ENCODE results near the gene PCDHA1. TPM values are rescaled to one million over a fixed set of nuclear protein-coding genes. Genes with fewer than 3 reads are reported as not detected.
"Not testable (repeated sequence)": the region's sequence is repeated elsewhere in the genome, so short reads cannot be mapped to it uniquely, and the experiment has no call there.

Gene PCDHA1
- not detected for total RNA-seq

- DNase-seq, result no peak
Observed at GRCh38 chr5:140785905-140786686, at the start of gene PCDHA1. Gene PCDHA1 (plus strand): TSS chr5:140786140.

DNA sequence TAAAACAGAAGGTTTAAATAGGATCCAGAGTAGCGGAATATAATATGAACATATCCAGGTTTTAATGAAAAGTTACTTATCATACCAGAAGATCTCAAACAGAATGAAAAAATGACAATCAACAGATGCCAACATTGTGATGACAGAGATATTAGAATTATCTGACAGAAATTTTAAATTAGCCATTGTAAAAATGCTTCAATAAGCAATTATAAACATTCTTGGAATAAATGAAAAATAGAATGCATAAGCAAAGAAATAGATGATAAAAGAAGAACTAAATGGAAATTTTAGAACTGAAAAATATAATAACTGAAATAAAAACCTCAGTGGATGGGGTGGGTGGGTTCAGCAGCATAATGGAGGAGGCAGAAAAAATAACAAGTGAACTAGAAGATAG lies 48.5 kb upstream of the PCDHA1 start:
- DNase-seq, result no peak

DNA sequence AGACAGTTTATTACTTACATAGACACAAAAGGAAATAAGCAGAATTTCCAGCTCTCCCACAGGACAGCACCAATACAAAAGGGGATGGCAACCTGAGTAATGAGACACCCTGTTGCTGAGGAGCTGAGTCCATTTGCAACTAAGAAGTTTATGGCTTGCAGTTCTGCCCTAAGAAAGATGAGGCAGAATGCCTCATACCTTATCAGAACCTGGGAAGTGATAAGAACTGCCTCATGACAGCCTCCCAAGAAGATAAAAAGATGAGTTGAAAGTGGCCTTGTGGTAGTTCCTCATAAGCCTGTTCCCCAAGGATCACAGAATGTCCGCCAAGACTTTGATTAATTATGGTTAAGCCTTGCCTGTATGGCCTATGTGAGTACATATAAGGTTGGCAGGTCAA lies 44.0 kb upstream of the PCDHA1 start:
- no peak for DNase-seq

DNA sequence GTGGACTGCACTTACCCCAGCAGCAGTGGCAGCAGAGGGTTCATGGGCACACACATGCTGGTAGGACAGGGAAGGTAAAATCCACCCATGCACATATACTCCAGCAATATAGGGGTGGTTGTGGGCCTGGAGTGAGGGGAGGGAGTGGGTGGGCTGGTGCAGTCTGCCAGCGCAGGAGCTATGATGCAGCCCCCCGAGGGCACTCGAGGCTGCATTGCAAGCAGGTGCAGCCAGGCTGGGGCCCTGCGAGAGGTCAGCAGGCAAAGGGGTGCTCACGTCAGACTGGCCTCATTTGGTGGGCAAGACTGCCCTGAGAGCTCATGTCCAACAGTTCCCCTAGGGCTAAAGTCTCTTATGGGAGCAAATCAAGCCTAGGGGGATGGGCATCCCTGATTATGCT lies 32.4 kb upstream of the PCDHA1 start:
- no peak for DNase-seq

GRCh38 chr5:140764177-140764973 lies 21.6 kb upstream of the PCDHA1 start:
- no peak for DNase-seq

DNA sequence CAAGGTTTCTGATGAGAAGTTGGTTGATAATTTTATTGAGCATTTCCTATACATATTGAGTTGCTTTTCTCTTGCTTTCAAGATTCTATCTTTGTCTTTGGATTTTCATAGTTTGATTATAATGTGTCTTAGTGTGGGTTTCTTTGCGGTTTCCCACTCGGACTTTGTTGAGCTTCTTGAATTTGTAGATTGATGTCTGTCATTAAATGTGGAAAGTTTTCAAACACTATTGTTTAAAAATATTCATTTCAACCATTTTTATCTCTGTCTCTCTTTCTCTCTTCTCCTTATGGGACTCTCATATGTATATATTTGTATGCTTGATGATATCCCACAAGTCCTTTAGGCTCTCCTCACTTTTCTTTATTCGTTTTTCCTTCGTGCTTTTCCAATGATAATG lies 18.5 kb upstream of the PCDHA1 start:
- DNase-seq, result no peak

DNA sequence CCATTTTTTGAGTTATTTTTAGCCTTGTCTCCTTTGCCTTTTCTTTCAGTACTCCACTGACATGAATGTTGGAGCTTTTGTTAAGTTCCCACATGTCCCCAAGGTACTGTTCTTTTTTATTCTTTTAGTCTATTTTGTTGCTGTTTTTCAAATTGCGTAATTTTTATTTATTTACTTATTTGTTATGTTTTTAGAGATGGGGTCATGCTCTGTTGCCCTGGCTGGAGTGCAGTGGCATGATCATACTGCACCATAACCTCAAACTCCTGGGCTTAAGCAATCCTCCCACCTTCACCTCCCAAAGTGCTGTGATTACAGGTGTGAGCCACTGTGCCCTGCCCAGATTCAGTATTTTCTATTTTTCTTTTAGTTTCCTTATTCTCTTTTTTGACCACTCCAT lies 5.4 kb upstream of the PCDHA1 start:
- DNase-seq, result no peak

- not testable (repeated sequence) for DNase-seq
Observed at GRCh38 chr5:140787422-140787821, 1.5 kb downstream of the PCDHA1 start.

DNA sequence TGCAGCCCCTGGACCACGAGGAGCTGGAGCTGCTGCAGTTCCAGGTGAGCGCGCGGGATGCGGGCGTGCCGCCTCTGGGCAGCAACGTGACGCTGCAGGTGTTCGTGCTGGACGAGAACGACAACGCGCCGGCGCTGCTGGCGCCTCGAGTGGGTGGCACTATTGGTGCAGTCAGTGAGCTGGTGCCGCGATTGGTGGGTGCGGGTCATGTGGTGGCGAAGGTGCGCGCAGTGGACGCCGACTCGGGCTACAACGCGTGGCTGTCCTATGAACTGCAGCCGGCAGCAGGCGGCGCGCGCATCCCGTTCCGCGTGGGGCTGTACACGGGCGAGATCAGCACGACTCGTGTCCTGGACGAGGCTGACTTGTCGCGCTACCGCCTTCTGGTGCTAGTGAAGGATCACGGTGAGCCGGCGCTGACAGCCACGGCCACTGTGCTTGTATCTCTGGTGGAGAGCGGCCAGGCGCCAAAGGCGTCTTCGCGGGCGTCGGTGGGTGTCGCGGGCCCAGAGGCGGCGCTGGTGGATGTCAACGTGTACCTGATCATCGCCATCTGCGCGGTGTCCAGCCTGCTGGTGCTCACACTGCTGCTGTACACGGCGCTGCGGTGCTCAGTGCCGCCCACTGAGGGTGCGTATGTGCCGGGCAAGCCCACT lies 2.0 kb downstream of the PCDHA1 start:
- DNase-seq, result not testable (repeated sequence)

- no peak for DNase-seq
Observed at GRCh38 chr5:140791089-140791488, 5.1 kb downstream of the PCDHA1 start.

GRCh38 chr5:140794595-140795258 lies 8.8 kb downstream of the PCDHA1 start, which contains the start of gene PCDHA2:
Gene PCDHA2 (plus strand): TSS chr5:140794852.
- no peak for DNase-seq

- no peak for DNase-seq
Observed at GRCh38 chr5:140795259-140795641, 9.3 kb downstream of the PCDHA1 start.

DNA sequence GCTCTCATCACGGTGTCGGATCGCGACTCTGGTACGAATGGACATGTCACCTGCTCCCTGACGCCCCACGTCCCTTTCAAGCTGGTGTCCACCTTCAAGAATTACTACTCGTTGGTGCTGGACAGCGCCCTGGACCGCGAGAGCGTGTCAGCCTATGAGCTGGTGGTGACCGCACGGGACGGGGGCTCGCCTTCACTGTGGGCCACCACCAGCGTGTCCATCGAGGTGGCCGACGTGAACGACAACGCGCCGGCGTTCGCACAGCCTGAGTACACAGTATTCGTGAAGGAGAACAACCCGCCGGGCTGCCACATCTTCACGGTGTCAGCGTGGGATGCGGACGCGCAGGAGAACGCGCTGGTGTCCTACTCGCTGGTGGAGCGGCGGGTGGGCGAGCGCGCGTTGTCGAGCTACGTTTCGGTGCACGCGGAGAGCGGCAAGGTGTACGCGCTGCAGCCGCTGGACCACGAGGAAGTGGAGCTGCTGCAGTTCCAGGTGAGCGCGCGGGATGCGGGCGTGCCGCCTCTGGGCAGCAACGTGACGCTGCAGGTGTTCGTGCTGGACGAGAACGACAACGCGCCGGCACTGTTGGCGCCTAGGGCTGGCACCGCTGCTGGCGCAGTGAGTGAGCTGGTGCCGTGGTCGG lies 10.3 kb downstream of the PCDHA1 start:
- not testable (repeated sequence) for DNase-seq

DNA sequence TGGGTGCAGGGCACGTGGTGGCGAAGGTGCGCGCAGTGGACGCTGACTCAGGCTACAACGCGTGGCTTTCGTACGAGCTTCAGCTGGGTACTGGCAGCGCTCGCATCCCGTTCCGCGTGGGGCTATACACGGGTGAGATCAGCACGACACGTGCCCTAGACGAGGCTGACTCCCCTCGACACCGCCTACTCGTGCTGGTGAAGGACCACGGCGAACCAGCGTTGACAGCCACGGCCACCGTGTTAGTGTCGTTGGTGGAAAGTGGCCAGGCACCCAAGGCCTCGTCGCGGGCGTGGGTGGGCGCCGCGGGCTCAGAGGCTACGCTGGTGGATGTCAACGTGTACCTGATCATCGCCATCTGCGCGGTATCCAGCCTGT lies 10.8 kb downstream of the PCDHA1 start:
- DNase-seq, result no peak

- DNase-seq, result no peak
Observed at GRCh38 chr5:140800816-140801493, 15.0 kb downstream of the PCDHA1 start, which contains the start of gene PCDHA3. Gene PCDHA3 (plus strand): TSS chr5:140801057.

DNA sequence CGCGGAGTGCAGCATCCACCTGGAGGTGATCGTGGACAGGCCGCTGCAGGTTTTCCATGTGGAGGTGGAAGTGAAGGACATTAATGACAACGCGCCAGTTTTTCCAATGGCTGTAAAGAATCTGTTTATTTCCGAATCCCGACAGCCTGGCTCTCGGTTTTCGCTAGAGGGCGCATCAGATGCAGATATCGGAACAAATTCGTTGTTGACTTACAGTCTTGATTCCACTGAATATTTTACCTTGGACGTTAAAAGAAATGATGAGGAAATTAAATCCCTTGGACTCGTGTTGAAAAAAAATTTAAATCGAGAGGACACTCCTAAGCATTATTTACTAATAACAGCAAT lies 15.5 kb downstream of the PCDHA1 start:
- no peak for DNase-seq

DNA sequence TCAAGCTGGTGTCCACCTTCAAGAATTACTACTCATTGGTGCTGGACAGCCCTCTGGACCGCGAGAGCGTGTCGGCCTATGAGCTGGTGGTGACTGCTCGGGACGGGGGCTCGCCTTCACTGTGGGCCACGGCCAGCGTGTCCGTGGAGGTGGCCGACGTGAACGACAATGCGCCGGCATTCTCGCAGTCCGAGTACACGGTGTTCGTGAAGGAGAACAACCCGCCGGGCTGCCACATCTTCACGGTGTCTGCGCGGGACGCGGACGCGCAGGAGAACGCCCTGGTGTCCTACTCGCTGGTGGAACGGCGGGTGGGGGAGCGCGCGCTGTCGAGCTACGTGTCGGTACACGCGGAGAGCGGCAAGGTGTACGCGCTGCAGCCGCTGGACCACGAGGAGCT lies 16.4 kb downstream of the PCDHA1 start:
- DNase-seq, result not testable (repeated sequence)

DNA sequence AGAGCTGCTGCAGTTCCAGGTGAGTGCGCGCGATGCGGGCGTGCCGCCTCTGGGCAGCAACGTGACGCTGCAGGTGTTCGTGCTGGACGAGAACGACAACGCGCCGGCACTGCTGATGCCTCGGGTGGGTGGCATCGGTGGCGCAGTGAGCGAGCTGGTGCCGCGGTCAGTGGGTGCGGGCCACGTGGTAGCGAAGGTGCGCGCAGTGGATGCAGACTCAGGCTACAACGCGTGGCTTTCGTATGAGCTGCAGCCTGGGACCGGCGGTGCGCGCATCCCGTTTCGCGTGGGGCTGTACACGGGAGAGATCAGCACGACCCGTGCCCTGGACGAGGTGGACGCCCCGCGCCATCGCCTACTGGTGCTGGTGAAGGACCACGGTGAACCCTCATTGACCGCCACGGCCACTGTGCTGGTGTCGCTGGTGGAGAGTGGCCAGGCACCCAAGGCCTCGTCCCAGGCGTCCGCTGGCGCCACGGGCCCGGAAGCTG lies 16.9 kb downstream of the PCDHA1 start:
- no peak for DNase-seq

DNA sequence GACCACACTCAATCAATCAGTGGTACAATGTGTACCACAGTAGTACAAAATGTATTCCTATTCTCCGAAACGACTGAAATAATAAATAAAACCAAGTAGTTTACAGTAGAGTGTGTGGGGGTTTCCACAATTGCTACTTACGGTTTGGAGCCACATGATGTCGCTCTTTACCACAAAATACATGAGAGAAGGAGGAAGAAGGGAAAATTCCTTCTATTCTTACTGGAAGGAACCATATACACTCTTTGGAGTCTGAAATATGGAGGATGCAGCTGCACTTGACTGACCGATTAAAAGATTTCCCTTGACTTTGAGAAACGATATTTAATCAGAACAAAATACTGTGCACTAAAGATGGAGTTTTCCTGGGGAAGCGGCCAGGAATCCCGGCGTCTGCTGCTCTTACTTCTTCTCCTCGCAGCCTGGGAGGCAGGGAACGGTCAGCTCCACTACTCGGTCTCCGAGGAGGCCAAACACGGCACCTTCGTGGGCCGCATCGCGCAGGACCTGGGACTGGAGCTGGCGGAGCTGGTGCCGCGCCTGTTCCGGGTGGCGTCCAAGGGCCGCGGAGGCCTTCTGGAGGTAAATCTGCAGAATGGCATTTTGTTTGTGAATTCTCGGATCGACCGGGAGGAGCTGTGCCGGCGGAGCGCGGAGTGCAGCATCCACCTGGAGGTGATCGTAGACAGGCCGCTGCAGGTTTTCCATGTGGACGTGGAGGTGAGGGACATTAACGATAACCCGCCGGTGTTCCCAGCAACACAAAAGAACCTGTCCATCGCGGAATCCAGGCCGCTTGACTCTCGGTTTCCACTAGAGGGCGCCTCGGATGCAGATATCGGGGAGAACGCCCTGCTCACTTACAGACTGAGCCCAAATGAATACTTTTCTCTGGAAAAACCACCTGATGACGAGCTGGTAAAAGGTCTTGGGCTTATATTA lies 21.2 kb downstream of the PCDHA1 start, which contains the start of gene PCDHA4:
Gene PCDHA4 (plus strand): TSS at position 235 of the 942 bp plus-strand sequence.
- DNase-seq, result no peak

DNA sequence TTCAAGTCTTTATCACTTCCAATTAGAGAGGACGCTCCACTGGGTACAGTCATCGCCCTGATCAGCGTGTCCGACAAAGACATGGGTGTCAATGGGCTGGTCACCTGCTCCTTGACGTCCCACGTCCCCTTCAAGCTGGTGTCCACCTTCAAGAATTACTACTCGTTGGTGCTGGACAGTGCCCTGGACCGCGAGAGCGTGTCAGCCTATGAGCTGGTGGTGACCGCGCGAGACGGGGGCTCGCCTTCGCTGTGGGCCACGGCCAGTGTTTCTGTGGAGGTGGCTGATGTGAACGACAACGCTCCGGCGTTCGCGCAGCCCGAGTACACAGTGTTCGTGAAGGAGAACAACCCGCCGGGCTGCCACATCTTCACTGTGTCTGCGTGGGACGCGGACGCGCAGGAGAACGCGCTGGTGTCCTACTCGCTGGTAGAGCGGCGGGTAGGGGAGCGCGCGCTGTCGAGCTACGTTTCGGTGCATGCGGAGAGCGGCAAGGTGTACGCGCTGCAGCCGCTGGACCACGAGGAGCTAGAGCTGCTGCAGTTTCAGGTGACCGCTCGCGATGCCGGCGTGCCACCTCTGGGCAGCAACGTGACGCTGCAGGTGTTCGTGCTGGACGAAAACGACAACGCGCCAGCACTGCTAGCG lies 22.4 kb downstream of the PCDHA1 start:
- DNase-seq, result not testable (repeated sequence)
